ENCODE measurements around the gene HECA.

DNA sequence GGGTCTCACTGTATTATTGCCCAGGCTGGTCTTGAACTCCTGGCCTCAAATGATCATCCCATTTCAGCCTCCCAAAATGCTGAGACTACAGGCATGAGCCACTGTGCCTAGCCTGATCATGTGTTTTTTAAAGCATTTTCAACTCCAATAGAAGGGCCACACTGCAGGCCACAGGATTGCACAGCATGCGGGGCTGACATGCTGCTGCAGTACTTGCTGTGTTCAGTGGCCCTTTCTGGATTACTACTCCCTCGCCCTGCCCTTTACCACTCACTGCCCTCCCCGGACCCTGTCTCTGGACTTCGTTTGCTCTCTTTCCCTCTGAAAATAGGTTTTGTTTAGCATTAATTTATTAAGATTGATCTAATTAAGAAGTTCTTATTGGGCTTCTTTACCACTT is 37.3 kb downstream of the HECA start:
- no peak for TF ChIP-seq POLR2A (IDR thresholded peaks at IDR 0.05; ENCODE audit: low read depth, low read length)
- TF ChIP-seq, protein P1, sequence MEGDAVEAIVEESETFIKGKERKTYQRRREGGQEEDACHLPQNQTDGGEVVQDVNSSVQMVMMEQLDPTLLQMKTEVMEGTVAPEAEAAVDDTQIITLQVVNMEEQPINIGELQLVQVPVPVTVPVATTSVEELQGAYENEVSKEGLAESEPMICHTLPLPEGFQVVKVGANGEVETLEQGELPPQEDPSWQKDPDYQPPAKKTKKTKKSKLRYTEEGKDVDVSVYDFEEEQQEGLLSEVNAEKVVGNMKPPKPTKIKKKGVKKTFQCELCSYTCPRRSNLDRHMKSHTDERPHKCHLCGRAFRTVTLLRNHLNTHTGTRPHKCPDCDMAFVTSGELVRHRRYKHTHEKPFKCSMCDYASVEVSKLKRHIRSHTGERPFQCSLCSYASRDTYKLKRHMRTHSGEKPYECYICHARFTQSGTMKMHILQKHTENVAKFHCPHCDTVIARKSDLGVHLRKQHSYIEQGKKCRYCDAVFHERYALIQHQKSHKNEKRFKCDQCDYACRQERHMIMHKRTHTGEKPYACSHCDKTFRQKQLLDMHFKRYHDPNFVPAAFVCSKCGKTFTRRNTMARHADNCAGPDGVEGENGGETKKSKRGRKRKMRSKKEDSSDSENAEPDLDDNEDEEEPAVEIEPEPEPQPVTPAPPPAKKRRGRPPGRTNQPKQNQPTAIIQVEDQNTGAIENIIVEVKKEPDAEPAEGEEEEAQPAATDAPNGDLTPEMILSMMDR (conservative IDR thresholded peaks at IDR 0.05; ENCODE audit: low read depth, low read length): no peak
- TF ChIP-seq, protein P2, sequence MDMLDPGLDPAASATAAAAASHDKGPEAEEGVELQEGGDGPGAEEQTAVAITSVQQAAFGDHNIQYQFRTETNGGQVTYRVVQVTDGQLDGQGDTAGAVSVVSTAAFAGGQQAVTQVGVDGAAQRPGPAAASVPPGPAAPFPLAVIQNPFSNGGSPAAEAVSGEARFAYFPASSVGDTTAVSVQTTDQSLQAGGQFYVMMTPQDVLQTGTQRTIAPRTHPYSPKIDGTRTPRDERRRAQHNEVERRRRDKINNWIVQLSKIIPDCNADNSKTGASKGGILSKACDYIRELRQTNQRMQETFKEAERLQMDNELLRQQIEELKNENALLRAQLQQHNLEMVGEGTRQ (IDR thresholded peaks at IDR 0.05; ENCODE audit: low read depth, low read length): no peak
- TF ChIP-seq, protein P3, sequence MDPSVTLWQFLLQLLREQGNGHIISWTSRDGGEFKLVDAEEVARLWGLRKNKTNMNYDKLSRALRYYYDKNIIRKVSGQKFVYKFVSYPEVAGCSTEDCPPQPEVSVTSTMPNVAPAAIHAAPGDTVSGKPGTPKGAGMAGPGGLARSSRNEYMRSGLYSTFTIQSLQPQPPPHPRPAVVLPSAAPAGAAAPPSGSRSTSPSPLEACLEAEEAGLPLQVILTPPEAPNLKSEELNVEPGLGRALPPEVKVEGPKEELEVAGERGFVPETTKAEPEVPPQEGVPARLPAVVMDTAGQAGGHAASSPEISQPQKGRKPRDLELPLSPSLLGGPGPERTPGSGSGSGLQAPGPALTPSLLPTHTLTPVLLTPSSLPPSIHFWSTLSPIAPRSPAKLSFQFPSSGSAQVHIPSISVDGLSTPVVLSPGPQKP (IDR thresholded peaks at IDR 0.05; ENCODE audit: borderline replicate concordance, low read depth, low read length): no peak
- TF ChIP-seq CEBPB (IDR thresholded peaks at IDR 0.05; ENCODE audit: low read depth, low read length): no peak
